ENCODE measurements around the gene LRRC52.

LRRC52 gene, protein sequence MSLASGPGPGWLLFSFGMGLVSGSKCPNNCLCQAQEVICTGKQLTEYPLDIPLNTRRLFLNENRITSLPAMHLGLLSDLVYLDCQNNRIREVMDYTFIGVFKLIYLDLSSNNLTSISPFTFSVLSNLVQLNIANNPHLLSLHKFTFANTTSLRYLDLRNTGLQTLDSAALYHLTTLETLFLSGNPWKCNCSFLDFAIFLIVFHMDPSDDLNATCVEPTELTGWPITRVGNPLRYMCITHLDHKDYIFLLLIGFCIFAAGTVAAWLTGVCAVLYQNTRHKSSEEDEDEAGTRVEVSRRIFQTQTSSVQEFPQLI

DNA sequence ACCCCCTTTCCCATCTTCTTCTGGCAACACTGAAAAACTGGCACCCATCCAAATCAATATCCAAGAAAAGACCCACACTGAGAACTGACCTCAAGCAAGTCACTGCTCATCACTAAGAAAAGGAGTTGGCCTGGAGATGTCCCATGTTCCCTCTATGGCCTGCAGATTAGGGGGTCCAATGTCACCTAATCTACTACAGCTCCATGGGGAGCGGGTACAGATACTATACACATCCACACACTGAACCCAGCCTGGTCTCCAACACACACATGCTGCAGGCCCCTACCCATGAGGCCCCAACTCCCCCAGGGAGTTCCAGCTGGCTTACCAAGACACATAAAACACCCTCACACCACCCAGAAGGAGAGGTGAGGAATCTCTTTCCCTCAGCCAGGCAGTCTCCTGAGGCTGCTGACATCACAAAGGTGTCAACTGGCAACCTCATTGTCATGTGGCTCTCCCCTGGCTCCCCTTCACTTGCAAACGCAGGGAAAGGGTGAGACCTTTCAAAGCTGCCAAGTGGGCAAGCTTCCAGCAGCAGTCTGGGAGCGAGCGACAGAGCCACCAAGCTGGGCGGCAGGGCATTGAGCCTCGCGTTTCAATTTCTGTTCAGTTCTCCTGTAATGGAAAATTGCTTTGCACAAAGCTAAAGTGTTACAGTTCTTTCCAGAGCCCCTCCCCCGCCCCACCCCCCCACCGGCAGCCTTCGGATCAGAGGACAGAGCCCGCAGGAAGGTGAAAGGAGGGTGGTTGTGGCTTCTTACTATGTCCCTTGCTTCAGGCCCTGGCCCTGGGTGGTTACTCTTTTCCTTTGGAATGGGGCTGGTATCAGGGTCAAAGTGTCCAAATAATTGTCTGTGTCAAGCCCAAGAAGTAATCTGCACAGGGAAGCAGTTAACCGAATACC lies at the start of gene LRRC52:
TSS of gene LRRC52 (plus strand) at position 469 of the 907 bp plus-strand sequence. CDS start at position 766, 297 bp downstream.
- TF ChIP-seq NFIC (IDR thresholded peaks at IDR 0.05) (peak; percentile 33), CREB1 (IDR thresholded peaks at IDR 0.05; ENCODE audit: low read depth) (no peak)
- TF ChIP-seq, protein P1, sequence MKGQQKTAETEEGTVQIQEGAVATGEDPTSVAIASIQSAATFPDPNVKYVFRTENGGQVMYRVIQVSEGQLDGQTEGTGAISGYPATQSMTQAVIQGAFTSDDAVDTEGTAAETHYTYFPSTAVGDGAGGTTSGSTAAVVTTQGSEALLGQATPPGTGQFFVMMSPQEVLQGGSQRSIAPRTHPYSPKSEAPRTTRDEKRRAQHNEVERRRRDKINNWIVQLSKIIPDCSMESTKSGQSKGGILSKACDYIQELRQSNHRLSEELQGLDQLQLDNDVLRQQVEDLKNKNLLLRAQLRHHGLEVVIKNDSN (IDR thresholded peaks at IDR 0.05), result no peak
- TF ChIP-seq, protein P2, sequence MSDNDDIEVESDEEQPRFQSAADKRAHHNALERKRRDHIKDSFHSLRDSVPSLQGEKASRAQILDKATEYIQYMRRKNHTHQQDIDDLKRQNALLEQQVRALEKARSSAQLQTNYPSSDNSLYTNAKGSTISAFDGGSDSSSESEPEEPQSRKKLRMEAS (IDR thresholded peaks at IDR 0.05), result peak; percentile 64

DNA sequence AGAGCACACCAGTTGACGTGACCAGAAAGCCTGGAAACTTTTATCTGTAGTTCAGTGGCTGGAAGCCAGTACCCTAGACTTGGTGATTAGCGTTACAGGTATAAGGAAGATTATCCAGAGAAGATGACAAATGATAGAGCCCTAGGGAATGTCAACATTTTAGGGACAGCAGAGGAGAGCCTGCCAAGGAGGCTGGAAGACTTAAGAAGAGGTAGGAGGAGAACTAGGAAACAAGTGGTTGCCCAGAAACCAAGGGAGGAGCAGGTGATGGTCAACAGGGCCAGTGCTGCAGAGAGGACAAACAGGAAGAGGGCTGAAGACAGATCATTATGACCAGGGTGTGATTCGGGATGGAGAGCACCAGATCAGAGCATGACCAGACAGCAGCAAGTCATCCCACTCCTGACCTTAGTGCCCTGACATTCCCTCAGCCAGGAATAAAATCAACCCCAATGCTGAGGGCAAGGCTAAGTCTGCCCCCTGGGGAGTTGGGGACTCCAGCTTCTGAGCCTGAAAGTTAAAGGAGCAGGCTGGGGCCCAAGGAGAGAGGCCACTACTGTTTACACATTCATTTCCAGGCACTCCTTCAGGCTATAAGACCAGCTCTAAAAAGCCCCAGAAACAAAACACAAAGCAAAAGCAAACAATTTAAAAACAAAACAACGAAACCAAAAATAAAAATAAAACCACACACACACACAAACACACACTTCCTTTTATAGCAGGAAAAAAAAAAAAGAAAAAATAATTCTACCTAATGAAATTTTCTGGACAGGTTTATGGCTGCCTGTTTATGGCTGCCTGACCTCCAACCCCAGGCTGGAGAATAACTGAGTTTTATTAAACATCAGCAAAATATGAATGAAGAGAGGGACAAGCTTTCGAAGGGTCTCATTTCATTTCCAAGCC lies 48.6 kb upstream of the LRRC52 start:
- TF ChIP-seq YY1 (IDR thresholded peaks at IDR 0.05; ENCODE audit: low read depth), result no peak
- TF ChIP-seq TAF1 (IDR thresholded peaks at IDR 0.05; ENCODE audit: low read depth), result no peak
- no peak for TF ChIP-seq EP300 (IDR thresholded peaks at IDR 0.05; ENCODE audit: borderline replicate concordance)
- no peak for TF ChIP-seq TEAD4 (IDR thresholded peaks at IDR 0.05)
- no peak for TF ChIP-seq CREB1 (IDR thresholded peaks at IDR 0.05; ENCODE audit: low read depth)
- no peak for TF ChIP-seq CEBPB (IDR thresholded peaks at IDR 0.05)
- no peak for TF ChIP-seq EGR1 (IDR thresholded peaks at IDR 0.05)
- no peak for TF ChIP-seq ZBTB7A (IDR thresholded peaks at IDR 0.05; ENCODE audit: low read depth)

DNA sequence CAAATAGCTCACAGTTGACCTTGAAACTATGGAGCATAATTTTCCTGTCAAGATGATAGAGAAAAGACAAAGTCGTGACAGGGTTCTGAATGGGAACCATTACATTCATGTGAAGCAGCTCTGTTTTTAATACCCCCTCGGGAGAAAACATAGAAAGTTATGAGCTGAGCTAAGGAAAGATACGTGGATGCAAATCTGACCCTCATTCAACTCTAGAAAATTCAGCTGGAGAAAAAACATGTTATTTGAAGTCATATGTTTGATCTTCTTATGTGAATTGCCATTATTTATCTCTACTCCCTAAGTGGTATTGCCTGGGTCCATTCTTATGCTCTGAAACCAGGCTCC lies 48.0 kb upstream of the LRRC52 start:
- TF ChIP-seq NFIC (IDR thresholded peaks at IDR 0.05), result no peak
- no peak for TF ChIP-seq EP300 (IDR thresholded peaks at IDR 0.05; ENCODE audit: borderline replicate concordance)
- TF ChIP-seq TCF12 (IDR thresholded peaks at IDR 0.05; ENCODE audit: low read depth), result no peak
- no peak for TF ChIP-seq TAF1 (IDR thresholded peaks at IDR 0.05; ENCODE audit: low read depth)
- TF ChIP-seq CEBPB (IDR thresholded peaks at IDR 0.05), result no peak
- TF ChIP-seq, protein P3, sequence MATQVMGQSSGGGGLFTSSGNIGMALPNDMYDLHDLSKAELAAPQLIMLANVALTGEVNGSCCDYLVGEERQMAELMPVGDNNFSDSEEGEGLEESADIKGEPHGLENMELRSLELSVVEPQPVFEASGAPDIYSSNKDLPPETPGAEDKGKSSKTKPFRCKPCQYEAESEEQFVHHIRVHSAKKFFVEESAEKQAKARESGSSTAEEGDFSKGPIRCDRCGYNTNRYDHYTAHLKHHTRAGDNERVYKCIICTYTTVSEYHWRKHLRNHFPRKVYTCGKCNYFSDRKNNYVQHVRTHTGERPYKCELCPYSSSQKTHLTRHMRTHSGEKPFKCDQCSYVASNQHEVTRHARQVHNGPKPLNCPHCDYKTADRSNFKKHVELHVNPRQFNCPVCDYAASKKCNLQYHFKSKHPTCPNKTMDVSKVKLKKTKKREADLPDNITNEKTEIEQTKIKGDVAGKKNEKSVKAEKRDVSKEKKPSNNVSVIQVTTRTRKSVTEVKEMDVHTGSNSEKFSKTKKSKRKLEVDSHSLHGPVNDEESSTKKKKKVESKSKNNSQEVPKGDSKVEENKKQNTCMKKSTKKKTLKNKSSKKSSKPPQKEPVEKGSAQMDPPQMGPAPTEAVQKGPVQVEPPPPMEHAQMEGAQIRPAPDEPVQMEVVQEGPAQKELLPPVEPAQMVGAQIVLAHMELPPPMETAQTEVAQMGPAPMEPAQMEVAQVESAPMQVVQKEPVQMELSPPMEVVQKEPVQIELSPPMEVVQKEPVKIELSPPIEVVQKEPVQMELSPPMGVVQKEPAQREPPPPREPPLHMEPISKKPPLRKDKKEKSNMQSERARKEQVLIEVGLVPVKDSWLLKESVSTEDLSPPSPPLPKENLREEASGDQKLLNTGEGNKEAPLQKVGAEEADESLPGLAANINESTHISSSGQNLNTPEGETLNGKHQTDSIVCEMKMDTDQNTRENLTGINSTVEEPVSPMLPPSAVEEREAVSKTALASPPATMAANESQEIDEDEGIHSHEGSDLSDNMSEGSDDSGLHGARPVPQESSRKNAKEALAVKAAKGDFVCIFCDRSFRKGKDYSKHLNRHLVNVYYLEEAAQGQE (IDR thresholded peaks at IDR 0.05; ENCODE audit: low read depth), result no peak
- TF ChIP-seq, protein P1 (IDR thresholded peaks at IDR 0.05), result no peak
- no peak for TF ChIP-seq YY1 (IDR thresholded peaks at IDR 0.05; ENCODE audit: low read depth)
- TF ChIP-seq, protein P2 (IDR thresholded peaks at IDR 0.05), result no peak
- no peak for TF ChIP-seq CREB1 (IDR thresholded peaks at IDR 0.05; ENCODE audit: low read depth)
- no peak for TF ChIP-seq TEAD4 (IDR thresholded peaks at IDR 0.05)
- no peak for TF ChIP-seq RAD21 (IDR thresholded peaks at IDR 0.05; ENCODE audit: low read depth)
- no peak for TF ChIP-seq FOXM1 (IDR thresholded peaks at IDR 0.05; ENCODE audit: borderline replicate concordance, low read depth)

DNA sequence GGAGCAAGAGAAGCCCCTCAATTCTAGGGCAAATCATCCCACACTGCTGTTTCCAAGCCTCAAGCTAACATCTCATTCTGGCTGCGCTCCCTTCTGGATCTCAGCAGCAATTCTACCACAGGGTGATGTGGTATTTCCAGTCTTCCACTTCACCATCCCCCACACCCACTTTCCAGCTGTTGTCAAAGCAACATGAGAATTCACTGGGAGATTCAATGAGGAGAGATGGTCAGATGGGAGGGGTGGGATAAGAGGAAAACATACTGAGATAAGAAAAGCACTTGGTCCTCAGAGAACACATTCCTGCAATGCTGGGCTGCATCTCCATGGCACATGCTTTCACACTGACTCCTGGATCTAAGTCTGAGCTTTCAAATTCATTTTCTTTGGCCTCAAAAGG lies 47.3 kb upstream of the LRRC52 start:
- TF ChIP-seq, protein P3 (IDR thresholded peaks at IDR 0.05; ENCODE audit: low read depth), result no peak
- no peak for TF ChIP-seq YY1 (IDR thresholded peaks at IDR 0.05; ENCODE audit: low read depth)
- TF ChIP-seq FOXM1 (IDR thresholded peaks at IDR 0.05; ENCODE audit: borderline replicate concordance, low read depth), result no peak
- TF ChIP-seq, protein P1 (IDR thresholded peaks at IDR 0.05), result no peak
- no peak for TF ChIP-seq NFIC (IDR thresholded peaks at IDR 0.05)
- no peak for TF ChIP-seq TAF1 (IDR thresholded peaks at IDR 0.05; ENCODE audit: low read depth)
- TF ChIP-seq TEAD4 (IDR thresholded peaks at IDR 0.05), result no peak
- no peak for TF ChIP-seq EP300 (IDR thresholded peaks at IDR 0.05; ENCODE audit: borderline replicate concordance)
- no peak for TF ChIP-seq RAD21 (IDR thresholded peaks at IDR 0.05; ENCODE audit: low read depth)
- no peak for TF ChIP-seq TCF12 (IDR thresholded peaks at IDR 0.05; ENCODE audit: low read depth)
- no peak for TF ChIP-seq CEBPB (IDR thresholded peaks at IDR 0.05)
